ENCODE data around the gene PAGR1. TPM values are rescaled to one million over a fixed set of nuclear protein-coding genes. Genes with fewer than 3 reads are reported as not detected.
"Not testable (repeated sequence)": the region's sequence is repeated elsewhere in the genome, so short reads cannot be mapped to it uniquely, and the experiment has no call there.

PAGR1 gene
- total RNA-seq, 1 experiment from 2014 or later: 63.4 TPM

GRCh38 chr16:29811896-29812665, 3.9 kb upstream of the PAGR1 start, which contains the start of gene PRRT2:
Gene PRRT2 (plus strand): TSS chr16:29812193. CDS start chr16:29813055, 862 bp downstream.
- DNase-seq (ENCODE audit: low read depth): peak; percentile 37

GRCh38 chr16:29812754-29813643, 3.0 kb upstream of the PAGR1 start:
- no peak for DNase-seq (ENCODE audit: low read depth)

GRCh38 chr16:29813644-29814562, 2.0 kb upstream of the PAGR1 start:
- DNase-seq (ENCODE audit: low read depth): no peak

GRCh38 chr16:29814592-29814991, 1.4 kb upstream of the PAGR1 start:
- no peak for DNase-seq (ENCODE audit: low read depth)

GRCh38 chr16:29815032-29815721, 775 bp upstream of the PAGR1 start:
- DNase-seq (ENCODE audit: low read depth): no peak

GRCh38 chr16:29816694-29817441, 916 bp downstream of the PAGR1 start:
- peak; percentile 62 for DNase-seq (ENCODE audit: low read depth)

- no peak for DNase-seq (ENCODE audit: low read depth)
Observed at GRCh38 chr16:29818082-29818481, 2.1 kb downstream of the PAGR1 start.

GRCh38 chr16:29819506-29819905, 3.6 kb downstream of the PAGR1 start:
- no peak for DNase-seq (ENCODE audit: low read depth)

GRCh38 chr16:29820271-29820701, 4.3 kb downstream of the PAGR1 start, which contains the start of gene MVP:
Gene MVP (plus strand): TSS chr16:29820462. CDS start chr16:29830550, 10,088 bp downstream.
- DNase-seq (ENCODE audit: low read depth): peak; percentile 61

- peak; percentile 43 for DNase-seq (ENCODE audit: low read depth)
Observed at GRCh38 chr16:29820730-29821642, 5.0 kb downstream of the PAGR1 start.

GRCh38 chr16:29821643-29822115, 5.7 kb downstream of the PAGR1 start:
- DNase-seq (ENCODE audit: low read depth): peak; percentile 83

GRCh38 chr16:29824589-29825144, 8.7 kb downstream of the PAGR1 start:
- DNase-seq (ENCODE audit: low read depth): peak; percentile 87

GRCh38 chr16:29825145-29826044, 9.4 kb downstream of the PAGR1 start:
- peak; percentile 89 for DNase-seq (ENCODE audit: low read depth)

GRCh38 chr16:29826342-29826695, 10.4 kb downstream of the PAGR1 start:
- no peak for DNase-seq (ENCODE audit: low read depth)

GRCh38 chr16:29830774-29831173, 14.8 kb downstream of the PAGR1 start:
- no peak for DNase-seq (ENCODE audit: low read depth)

GRCh38 chr16:29831490-29831889, 15.5 kb downstream of the PAGR1 start:
- DNase-seq (ENCODE audit: low read depth): no peak

GRCh38 chr16:29833219-29833618, 17.3 kb downstream of the PAGR1 start:
- DNase-seq (ENCODE audit: low read depth): not testable (repeated sequence)

Data from LHCN-M2 (cell line).